ENCODE results near the gene CST9L. TPM values are rescaled to one million over a fixed set of nuclear protein-coding genes. Genes with fewer than 3 reads are reported as not detected.

CST9L gene
- total and polyA plus RNA-seq, 2 of the 13 experiments (the other 11 are each of a cell fraction or from before 2014, with no cell fraction given): 0.15 TPM; not detected in 1

DNA sequence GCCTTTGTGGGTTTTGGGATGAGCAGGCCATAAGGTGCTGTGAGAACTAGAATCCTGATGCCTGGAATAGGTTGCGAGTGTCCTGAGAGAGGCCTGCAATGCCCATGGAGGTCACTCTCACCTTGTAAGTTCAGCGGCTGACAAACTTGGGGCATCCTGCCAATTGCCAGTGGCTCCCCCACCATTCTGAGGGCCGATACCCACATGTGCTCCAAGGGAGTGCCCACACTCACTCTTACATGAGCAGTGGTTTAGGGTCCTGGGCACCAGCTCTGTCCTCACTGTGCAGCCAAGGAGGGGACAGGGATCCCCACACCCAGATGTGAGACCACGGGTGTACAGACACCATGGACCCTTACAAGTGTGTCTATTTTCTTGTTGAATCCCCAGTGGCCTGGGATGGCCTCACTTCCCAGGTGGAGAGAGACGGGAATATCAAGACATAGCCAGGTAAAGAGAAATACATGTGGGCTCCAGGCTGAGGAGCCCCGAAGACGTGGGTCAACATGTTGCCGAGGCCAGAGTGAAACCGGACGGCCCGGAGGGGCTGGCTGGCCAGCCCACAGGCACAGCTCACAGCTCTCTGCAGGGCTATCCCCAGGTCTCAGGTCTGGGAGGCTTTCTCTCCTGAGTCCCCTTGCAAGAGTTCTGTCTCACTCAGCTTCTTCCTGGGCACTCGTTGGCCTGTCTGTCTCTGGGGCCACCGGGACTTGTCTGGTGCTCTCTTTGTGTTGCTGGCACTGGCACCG, 39.4 kb upstream of the CST9L start (continued):
- TF ChIP-seq, protein P1, sequence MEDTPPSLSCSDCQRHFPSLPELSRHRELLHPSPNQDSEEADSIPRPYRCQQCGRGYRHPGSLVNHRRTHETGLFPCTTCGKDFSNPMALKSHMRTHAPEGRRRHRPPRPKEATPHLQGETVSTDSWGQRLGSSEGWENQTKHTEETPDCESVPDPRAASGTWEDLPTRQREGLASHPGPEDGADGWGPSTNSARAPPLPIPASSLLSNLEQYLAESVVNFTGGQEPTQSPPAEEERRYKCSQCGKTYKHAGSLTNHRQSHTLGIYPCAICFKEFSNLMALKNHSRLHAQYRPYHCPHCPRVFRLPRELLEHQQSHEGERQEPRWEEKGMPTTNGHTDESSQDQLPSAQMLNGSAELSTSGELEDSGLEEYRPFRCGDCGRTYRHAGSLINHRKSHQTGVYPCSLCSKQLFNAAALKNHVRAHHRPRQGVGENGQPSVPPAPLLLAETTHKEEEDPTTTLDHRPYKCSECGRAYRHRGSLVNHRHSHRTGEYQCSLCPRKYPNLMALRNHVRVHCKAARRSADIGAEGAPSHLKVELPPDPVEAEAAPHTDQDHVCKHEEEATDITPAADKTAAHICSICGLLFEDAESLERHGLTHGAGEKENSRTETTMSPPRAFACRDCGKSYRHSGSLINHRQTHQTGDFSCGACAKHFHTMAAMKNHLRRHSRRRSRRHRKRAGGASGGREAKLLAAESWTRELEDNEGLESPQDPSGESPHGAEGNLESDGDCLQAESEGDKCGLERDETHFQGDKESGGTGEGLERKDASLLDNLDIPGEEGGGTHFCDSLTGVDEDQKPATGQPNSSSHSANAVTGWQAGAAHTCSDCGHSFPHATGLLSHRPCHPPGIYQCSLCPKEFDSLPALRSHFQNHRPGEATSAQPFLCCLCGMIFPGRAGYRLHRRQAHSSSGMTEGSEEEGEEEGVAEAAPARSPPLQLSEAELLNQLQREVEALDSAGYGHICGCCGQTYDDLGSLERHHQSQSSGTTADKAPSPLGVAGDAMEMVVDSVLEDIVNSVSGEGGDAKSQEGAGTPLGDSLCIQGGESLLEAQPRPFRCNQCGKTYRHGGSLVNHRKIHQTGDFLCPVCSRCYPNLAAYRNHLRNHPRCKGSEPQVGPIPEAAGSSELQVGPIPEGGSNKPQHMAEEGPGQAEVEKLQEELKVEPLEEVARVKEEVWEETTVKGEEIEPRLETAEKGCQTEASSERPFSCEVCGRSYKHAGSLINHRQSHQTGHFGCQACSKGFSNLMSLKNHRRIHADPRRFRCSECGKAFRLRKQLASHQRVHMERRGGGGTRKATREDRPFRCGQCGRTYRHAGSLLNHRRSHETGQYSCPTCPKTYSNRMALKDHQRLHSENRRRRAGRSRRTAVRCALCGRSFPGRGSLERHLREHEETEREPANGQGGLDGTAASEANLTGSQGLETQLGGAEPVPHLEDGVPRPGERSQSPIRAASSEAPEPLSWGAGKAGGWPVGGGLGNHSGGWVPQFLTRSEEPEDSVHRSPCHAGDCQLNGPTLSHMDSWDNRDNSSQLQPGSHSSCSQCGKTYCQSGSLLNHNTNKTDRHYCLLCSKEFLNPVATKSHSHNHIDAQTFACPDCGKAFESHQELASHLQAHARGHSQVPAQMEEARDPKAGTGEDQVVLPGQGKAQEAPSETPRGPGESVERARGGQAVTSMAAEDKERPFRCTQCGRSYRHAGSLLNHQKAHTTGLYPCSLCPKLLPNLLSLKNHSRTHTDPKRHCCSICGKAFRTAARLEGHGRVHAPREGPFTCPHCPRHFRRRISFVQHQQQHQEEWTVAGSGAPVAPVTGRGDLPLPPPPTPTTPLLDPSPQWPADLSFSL (CRISPR knock-in tag; IDR thresholded peaks at IDR 0.05): no peak
- TF ChIP-seq, protein P2, sequence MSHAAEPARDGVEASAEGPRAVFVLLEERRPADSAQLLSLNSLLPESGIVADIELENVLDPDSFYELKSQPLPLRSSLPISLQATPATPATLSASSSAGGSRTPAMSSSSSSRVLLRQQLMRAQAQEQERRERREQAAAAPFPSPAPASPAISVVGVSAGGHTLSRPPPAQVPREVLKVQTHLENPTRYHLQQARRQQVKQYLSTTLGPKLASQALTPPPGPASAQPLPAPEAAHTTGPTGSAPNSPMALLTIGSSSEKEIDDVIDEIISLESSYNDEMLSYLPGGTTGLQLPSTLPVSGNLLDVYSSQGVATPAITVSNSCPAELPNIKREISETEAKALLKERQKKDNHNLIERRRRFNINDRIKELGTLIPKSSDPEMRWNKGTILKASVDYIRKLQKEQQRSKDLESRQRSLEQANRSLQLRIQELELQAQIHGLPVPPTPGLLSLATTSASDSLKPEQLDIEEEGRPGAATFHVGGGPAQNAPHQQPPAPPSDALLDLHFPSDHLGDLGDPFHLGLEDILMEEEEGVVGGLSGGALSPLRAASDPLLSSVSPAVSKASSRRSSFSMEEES (CRISPR knock-in tag; IDR thresholded peaks at IDR 0.05): no peak
- TF ChIP-seq ZNF768 (CRISPR knock-in tag; IDR thresholded peaks at IDR 0.05): no peak
- TF ChIP-seq RBM22 (optimal IDR thresholded peaks at IDR 0.05; ENCODE audit: low read length): no peak
- 0 out of 2 replicates have a peak, but pooled peaks have one; percentile 3 for TF ChIP-seq MTA1 (CRISPR knock-in tag; IDR thresholded peaks at IDR 0.05; ENCODE audit: borderline replicate concordance)
- no peak for TF ChIP-seq ZNF33B (CRISPR knock-in tag; IDR thresholded peaks at IDR 0.05)
- TF ChIP-seq ZSCAN25 (CRISPR knock-in tag; IDR thresholded peaks at IDR 0.05): no peak
- TF ChIP-seq U2AF2 (IDR thresholded peaks at IDR 0.05; ENCODE audit: low read depth, low read length): no peak
- TF ChIP-seq, protein P3, sequence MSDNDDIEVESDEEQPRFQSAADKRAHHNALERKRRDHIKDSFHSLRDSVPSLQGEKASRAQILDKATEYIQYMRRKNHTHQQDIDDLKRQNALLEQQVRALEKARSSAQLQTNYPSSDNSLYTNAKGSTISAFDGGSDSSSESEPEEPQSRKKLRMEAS (IDR thresholded peaks at IDR 0.05): no peak
- 0 out of 2 replicates have a peak, but pooled peaks have one; percentile 29 for TF ChIP-seq SP2 (CRISPR knock-in tag; IDR thresholded peaks at IDR 0.05)
